ENCODE measurements around the gene ZBTB12. TPM values are rescaled to one million over a fixed set of nuclear protein-coding genes. Genes with fewer than 3 reads are reported as not detected.

Gene ZBTB12
- total and polyA plus RNA-seq, 3 experiments from 2014 or later = 3.5 to 4.3 TPM; not detected in 1

GRCh38 chr6:31906122-31906521, 4.2 kb upstream of the ZBTB12 start:
- DNase-seq = no peak
- H3K4me3 Mint-ChIP-seq = peak overlapping the region in 2 of 7 donors; percentile 13 to 33
- no peaks in the 10 kb centered on the region for H3K36me3 Mint-ChIP-seq
- Histone ChIP-seq H3K4me1 (ENCODE audit: insufficient read depth, low read length) (peaks cover 11% of the 10 kb centered on the region), H3K9me3 (ENCODE audit: low read length) (no peaks in the 10 kb centered on the region), H3K36me3 (ENCODE audit: insufficient read depth, low read length) (no peaks in the 10 kb centered on the region), H3K27ac (ENCODE audit: low read depth, low read length) (no peak overlapping the region), H3K4me3 (ENCODE audit: low read length) (no peak overlapping the region), H3K27me3 (ENCODE audit: insufficient read depth, low read length, poor library complexity, severe bottlenecking) (no peaks in the 10 kb centered on the region)
- no peak overlapping the region for H3K27ac Mint-ChIP-seq
- H3K4me1 Mint-ChIP-seq = peaks cover 10 to 12% (median 10%) of the 10 kb centered on the region in 3 donors
- H3K27me3 Mint-ChIP-seq = peaks cover 0 to 16% of the 10 kb centered on the region in 2 donors
- ChIA-PET POLR2A (no interaction called here), CTCF (no interaction called here)
- no peaks in the 10 kb centered on the region for H3K9me3 Mint-ChIP-seq

GRCh38 chr6:31905041-31905440, 3.2 kb upstream of the ZBTB12 start:
- POLR2A ChIA-PET = interaction anchor here (0.6 kb wide), 1 partner anchor 1441 kb away, joined by 3 read pairs; no protein-coding TSS in a partner anchor
- Mint-ChIP-seq H3K4me3 (peak overlapping the region in 2 of 7 donors; percentile 51 to 68), H3K27ac (no peak overlapping the region), H3K9me3 (no peaks in the 10 kb centered on the region), H3K27me3 (peaks cover 0 to 12% of the 10 kb centered on the region in 2 donors), H3K4me1 (peaks cover 10 to 16% (median 10%) of the 10 kb centered on the region in 3 donors), H3K36me3 (no peaks in the 10 kb centered on the region)
- no peaks in the 10 kb centered on the region for H3K9me3 ChIP-seq (ENCODE audit: low read length)
- no peak overlapping the region for H3K4me3 ChIP-seq (ENCODE audit: low read length)
- H3K27me3 ChIP-seq (ENCODE audit: insufficient read depth, low read length, poor library complexity, severe bottlenecking) = no peaks in the 10 kb centered on the region
- no peak for DNase-seq
- no peak overlapping the region for H3K27ac ChIP-seq (ENCODE audit: low read depth, low read length)
- H3K36me3 ChIP-seq (ENCODE audit: insufficient read depth, low read length) = no peaks in the 10 kb centered on the region
- peaks cover 16% of the 10 kb centered on the region for H3K4me1 ChIP-seq (ENCODE audit: insufficient read depth, low read length)
- CTCF ChIA-PET = no interaction called here

GRCh38 chr6:31903957-31904356, 2.1 kb upstream of the ZBTB12 start:
- H3K4me3 ChIP-seq (ENCODE audit: low read length) = no peak overlapping the region
- ChIA-PET CTCF (no interaction called here), POLR2A (no interaction called here)

GRCh38 chr6:31901415-31901952, 402 bp downstream of the ZBTB12 start:
- H3K27ac Mint-ChIP-seq = peak overlapping the region in 4 of 8 donors; percentile 43 to 86 (median 78)
- peak; percentile 55 to 83 (median 62) for DNase-seq
- ChIA-PET CTCF (no interaction called here), POLR2A (interaction anchor here (0.6 to 1.3 kb wide), 2 partner anchors 39 to 72 kb away, joined by 4 to 6 read pairs; partner anchors contain the start of gene NEU1)
- peaks cover 0 to 12% (median 0%) of the 10 kb centered on the region in 3 donors for H3K36me3 Mint-ChIP-seq
- no peaks in the 10 kb centered on the region for H3K9me3 Mint-ChIP-seq
- peaks cover 0 to 3% of the 10 kb centered on the region in 2 donors for H3K27me3 Mint-ChIP-seq
- Histone ChIP-seq H3K27ac (ENCODE audit: low read depth, low read length) (peak overlapping the region; percentile 57), H3K27me3 (ENCODE audit: insufficient read depth, low read length, poor library complexity, severe bottlenecking) (no peaks in the 10 kb centered on the region), H3K36me3 (ENCODE audit: insufficient read depth, low read length) (no peaks in the 10 kb centered on the region), H3K4me3 (ENCODE audit: low read length) (peak overlapping the region; percentile 34), H3K4me1 (ENCODE audit: insufficient read depth, low read length) (peaks cover 36% of the 10 kb centered on the region), H3K9me3 (ENCODE audit: low read length) (no peaks in the 10 kb centered on the region)
- H3K4me1 Mint-ChIP-seq = peaks cover 26 to 41% (median 34%) of the 10 kb centered on the region in 3 donors
- peak overlapping the region; percentile 59 to 89 (median 70) for H3K4me3 Mint-ChIP-seq

More at GRCh38 chr6:31903957-31904356, 2.1 kb upstream of the ZBTB12 start:
- Histone ChIP-seq H3K9me3 (ENCODE audit: low read length) (no peaks in the 10 kb centered on the region), H3K27me3 (ENCODE audit: insufficient read depth, low read length, poor library complexity, severe bottlenecking) (no peaks in the 10 kb centered on the region), H3K4me1 (ENCODE audit: insufficient read depth, low read length) (peaks cover 26% of the 10 kb centered on the region), H3K27ac (ENCODE audit: low read depth, low read length) (no peak overlapping the region), H3K36me3 (ENCODE audit: insufficient read depth, low read length) (no peaks in the 10 kb centered on the region)
- H3K4me1 Mint-ChIP-seq = peaks cover 16 to 27% (median 21%) of the 10 kb centered on the region in 3 donors
- H3K36me3 Mint-ChIP-seq = no peaks in the 10 kb centered on the region
- H3K27ac Mint-ChIP-seq = no peak overlapping the region
- H3K27me3 Mint-ChIP-seq = peaks cover 0 to 10% of the 10 kb centered on the region in 2 donors
- H3K4me3 Mint-ChIP-seq = peak overlapping the region in 3 of 7 donors; percentile 7 to 89 (median 24)
- H3K9me3 Mint-ChIP-seq = no peaks in the 10 kb centered on the region
- no peak for DNase-seq

GRCh38 chr6:31900917-31901414, 920 bp downstream of the ZBTB12 start:
- Histone ChIP-seq H3K27ac (ENCODE audit: low read depth, low read length) (no peak overlapping the region), H3K9me3 (ENCODE audit: low read length) (no peaks in the 10 kb centered on the region), H3K4me3 (ENCODE audit: low read length) (peak overlapping the region; percentile 34), H3K4me1 (ENCODE audit: insufficient read depth, low read length) (peaks cover 41% of the 10 kb centered on the region), H3K36me3 (ENCODE audit: insufficient read depth, low read length) (no peaks in the 10 kb centered on the region), H3K27me3 (ENCODE audit: insufficient read depth, low read length, poor library complexity, severe bottlenecking) (no peaks in the 10 kb centered on the region)
- POLR2A ChIA-PET = interaction anchor here (0.5 kb wide), 1 partner anchor 348 kb away, joined by 4 read pairs; no protein-coding TSS in a partner anchor
- peak overlapping the region; percentile 59 to 89 (median 70) for H3K4me3 Mint-ChIP-seq
- no peaks in the 10 kb centered on the region for H3K9me3 Mint-ChIP-seq
- CTCF ChIA-PET = no interaction called here
- peak overlapping the region in 2 of 8 donors; percentile 63 to 86 for H3K27ac Mint-ChIP-seq
- peaks cover 29 to 47% (median 40%) of the 10 kb centered on the region in 3 donors for H3K4me1 Mint-ChIP-seq
- H3K27me3 Mint-ChIP-seq = no peaks in the 10 kb centered on the region
- no peak for DNase-seq
- peaks cover 0 to 16% (median 0%) of the 10 kb centered on the region in 3 donors for H3K36me3 Mint-ChIP-seq

- CTCF ChIA-PET = no interaction called here
- POLR2A ChIA-PET = interaction anchor here (0.5 kb wide), 1 partner anchor 347 kb away, joined by 4 read pairs; no protein-coding TSS in a partner anchor
- H3K27ac Mint-ChIP-seq = peak overlapping the region in 5 of 8 donors; percentile 8 to 98 (median 92)
Measured at GRCh38 chr6:31899882-31900722, 1.8 kb downstream of the ZBTB12 start.

GRCh38 chr6:31899215-31899614, 2.7 kb downstream of the ZBTB12 start:
- ChIA-PET CTCF (interaction anchor here (1.8 kb wide), 1 partner anchor 11 kb away, joined by 11 read pairs; no protein-coding TSS in a partner anchor), POLR2A (no interaction called here)
- H3K27me3 Mint-ChIP-seq = no peaks in the 10 kb centered on the region
- H3K4me3 Mint-ChIP-seq = peak overlapping the region; percentile 49 to 99 (median 71)
- Histone ChIP-seq H3K9me3 (ENCODE audit: low read length) (no peaks in the 10 kb centered on the region), H3K4me1 (ENCODE audit: insufficient read depth, low read length) (peaks cover 41% of the 10 kb centered on the region), H3K36me3 (ENCODE audit: insufficient read depth, low read length) (no peaks in the 10 kb centered on the region), H3K27ac (ENCODE audit: low read depth, low read length) (no peak overlapping the region), H3K27me3 (ENCODE audit: insufficient read depth, low read length, poor library complexity, severe bottlenecking) (no peaks in the 10 kb centered on the region), H3K4me3 (ENCODE audit: low read length) (no peak overlapping the region)
- peaks cover 0 to 30% (median 2%) of the 10 kb centered on the region in 3 donors for H3K36me3 Mint-ChIP-seq
- H3K9me3 Mint-ChIP-seq = no peaks in the 10 kb centered on the region
- no peak for DNase-seq
- H3K4me1 Mint-ChIP-seq = peaks cover 32 to 52% (median 44%) of the 10 kb centered on the region in 3 donors
- peak overlapping the region; percentile 9 to 98 (median 82) for H3K27ac Mint-ChIP-seq

More at GRCh38 chr6:31899882-31900722, 1.8 kb downstream of the ZBTB12 start:
- Histone ChIP-seq H3K4me1 (ENCODE audit: insufficient read depth, low read length) (peaks cover 41% of the 10 kb centered on the region), H3K27me3 (ENCODE audit: insufficient read depth, low read length, poor library complexity, severe bottlenecking) (no peaks in the 10 kb centered on the region), H3K9me3 (ENCODE audit: low read length) (no peaks in the 10 kb centered on the region), H3K36me3 (ENCODE audit: insufficient read depth, low read length) (no peaks in the 10 kb centered on the region), H3K4me3 (ENCODE audit: low read length) (no peak overlapping the region), H3K27ac (ENCODE audit: low read depth, low read length) (no peak overlapping the region)
- Mint-ChIP-seq H3K27me3 (no peaks in the 10 kb centered on the region), H3K4me3 (peak overlapping the region in 5 of 7 donors; percentile 34 to 98 (median 84)), H3K4me1 (peaks cover 32 to 52% (median 44%) of the 10 kb centered on the region in 3 donors), H3K36me3 (peaks cover 0 to 23% (median 2%) of the 10 kb centered on the region in 3 donors), H3K9me3 (no peaks in the 10 kb centered on the region)
- DNase-seq = peak in 2 of 5 donors; percentile 11 to 12

Data from CD8-positive, alpha-beta memory T cell (primary cell).